A204.1 (cell line): ENCODE measurements around the gene PTPN11.

Experiments used
- FAIRE-seq: peaks from 2 replicates; lab custom pipeline; 2012; peaks lifted over from hg19 to GRCh38; lab: Jason Lieb, UNC

The PTPN11 gene

DNA sequence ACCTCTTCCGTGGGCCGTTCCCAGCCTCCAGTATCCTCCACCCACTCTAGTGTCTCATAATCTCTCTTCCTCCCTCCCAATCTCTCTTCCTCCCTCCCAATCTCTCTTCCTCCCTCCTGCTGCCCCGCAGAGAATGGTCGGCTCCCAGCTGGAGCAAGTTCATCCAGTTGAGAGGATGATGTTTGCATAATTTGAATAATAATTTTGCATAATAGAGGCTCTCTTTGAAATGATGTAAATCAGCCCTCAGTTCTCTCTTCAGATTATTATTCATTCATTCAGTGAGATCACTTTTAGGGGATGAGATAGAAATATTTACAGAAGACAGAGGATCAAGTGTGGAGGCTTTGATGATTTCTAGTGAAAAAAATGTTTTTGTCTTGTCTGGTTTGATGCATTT is 125.0 kb downstream of the PTPN11 start:
- FAIRE-seq: no peak

GRCh38 chr12:112546339-112546738 is 127.6 kb downstream of the PTPN11 start:
- FAIRE-seq: no peak

- no peak for FAIRE-seq
Observed at GRCh38 chr12:112546996-112547395, 128.2 kb downstream of the PTPN11 start.

GRCh38 chr12:112549031-112549430 is 130.3 kb downstream of the PTPN11 start:
- FAIRE-seq: no peak

GRCh38 chr12:112551681-112552080 is 132.9 kb downstream of the PTPN11 start:
- FAIRE-seq: no peak

DNA sequence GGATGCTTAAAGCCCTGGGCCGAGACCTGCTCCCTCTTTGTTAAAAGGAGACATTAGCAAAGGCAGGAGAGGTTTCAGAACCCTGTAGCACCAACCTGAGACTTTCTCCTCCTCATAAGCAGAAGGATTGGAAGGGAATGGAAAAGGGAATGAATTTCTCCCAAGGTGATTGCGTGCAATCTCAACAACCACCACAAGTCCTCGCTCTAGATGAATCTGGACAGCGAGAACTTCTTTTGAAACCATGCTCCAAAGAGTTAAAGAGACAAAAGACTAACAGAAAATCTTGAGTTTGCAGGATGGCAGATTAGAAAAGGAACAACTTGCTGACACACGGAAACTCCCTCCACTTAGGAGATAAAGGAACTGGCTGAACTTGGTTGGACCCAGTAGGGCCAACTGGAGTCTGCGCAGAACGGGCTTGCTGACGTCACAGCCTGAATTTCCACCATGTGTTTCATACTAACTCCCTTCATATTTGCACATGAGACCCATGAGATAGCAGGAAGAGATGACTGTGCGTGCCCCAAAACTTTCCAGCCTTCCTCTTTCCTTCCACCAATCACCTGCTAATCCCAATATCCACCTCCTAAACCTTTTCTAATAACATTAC is 137.0 kb downstream of the PTPN11 start:
- FAIRE-seq: no peak

DNA sequence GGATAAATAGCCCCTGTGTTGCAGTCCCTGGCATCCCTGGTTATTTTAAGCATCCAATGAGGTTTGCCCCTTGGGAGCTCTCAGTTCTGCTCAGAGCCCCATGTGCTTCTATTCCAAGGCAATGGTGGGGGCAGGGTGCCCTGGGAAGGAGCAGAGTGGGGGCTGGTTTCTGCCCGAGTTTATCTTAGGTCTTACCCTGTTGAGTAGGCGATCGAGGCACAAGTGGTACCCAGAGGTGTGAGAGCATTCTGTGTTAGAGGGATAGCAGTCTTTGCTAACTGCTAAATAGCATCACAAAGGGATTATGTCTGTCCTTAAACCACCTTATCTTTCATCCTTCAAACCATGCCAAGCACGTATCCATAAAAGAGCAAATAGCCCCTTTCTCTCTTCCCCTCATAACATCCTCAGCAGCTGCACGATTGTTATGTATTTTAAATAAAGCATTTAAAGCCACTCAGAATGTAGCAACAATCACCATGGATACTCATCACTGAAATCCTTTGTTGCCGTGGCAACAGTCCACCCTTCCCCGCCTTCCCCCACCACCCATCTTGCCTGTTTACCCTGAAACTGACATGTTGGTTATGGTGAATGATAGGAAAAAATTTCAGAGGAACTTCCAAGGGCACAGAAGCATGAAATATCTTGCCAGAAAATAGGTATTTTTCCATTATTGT is 139.3 kb downstream of the PTPN11 start:
- FAIRE-seq: no peak
